Measurements from ENCODE around the gene SLC35F3.
"Not testable (repeated sequence)": the region's sequence is repeated elsewhere in the genome, so short reads cannot be mapped to it uniquely, and the experiment has no call there.

Gene SLC35F3

DNA sequence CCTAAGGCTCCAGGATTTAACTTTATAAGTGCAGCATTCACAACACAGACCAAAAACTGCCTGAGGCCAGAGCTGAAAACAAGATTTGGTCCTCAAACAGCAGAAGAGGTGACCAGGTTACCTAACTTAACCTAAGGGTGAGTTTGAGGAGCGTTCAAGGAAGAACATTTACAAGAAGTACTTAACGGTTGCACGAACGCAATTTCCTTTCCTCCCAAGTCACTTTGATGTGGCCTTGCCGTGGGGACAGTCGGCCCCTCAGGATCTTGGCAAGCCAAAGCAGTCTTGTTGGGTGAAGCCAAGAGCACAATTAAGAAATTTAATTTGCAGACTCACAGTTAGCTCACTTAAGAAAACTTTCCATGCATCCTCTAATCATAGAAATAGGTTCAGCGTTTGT is 266.1 kb downstream of the SLC35F3 start:
- no peaks in the 10 kb centered on the region for H3K9me3 ChIP-seq

DNA sequence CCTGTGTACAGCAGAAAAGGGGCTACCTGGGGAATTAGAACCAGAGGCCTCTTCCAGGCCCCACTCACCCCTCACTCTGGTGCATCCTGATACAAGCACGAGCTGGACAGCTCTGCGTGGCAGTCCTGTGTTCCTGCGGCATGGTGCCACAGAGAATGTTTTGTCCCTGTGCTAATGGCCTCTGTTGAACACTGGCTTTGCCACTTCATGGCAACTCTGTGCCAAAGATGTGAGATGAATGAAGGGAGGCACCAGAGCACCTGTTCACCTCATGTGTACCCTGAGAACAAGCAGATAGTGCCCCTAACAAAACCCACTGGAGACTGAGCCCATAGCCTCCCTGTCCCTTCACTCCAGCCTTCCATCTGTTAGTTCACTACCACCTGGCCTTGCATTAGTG is 269.5 kb downstream of the SLC35F3 start:
- TF ChIP-seq, protein P1, sequence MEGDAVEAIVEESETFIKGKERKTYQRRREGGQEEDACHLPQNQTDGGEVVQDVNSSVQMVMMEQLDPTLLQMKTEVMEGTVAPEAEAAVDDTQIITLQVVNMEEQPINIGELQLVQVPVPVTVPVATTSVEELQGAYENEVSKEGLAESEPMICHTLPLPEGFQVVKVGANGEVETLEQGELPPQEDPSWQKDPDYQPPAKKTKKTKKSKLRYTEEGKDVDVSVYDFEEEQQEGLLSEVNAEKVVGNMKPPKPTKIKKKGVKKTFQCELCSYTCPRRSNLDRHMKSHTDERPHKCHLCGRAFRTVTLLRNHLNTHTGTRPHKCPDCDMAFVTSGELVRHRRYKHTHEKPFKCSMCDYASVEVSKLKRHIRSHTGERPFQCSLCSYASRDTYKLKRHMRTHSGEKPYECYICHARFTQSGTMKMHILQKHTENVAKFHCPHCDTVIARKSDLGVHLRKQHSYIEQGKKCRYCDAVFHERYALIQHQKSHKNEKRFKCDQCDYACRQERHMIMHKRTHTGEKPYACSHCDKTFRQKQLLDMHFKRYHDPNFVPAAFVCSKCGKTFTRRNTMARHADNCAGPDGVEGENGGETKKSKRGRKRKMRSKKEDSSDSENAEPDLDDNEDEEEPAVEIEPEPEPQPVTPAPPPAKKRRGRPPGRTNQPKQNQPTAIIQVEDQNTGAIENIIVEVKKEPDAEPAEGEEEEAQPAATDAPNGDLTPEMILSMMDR (IDR thresholded peaks at IDR 0.05), result no peak
- Histone ChIP-seq H3K27ac (no peak overlapping the region), H3K4me1 (ENCODE audit: control insufficient read depth in 1 of 2, insufficient read depth in 1 of 2, low read depth in 1 of 2, low read length in 1 of 2) (peaks cover 16 to 33% of the 10 kb centered on the region in 2 experiments), H3K36me3 (no peaks in the 10 kb centered on the region), H3K9me3 (no peaks in the 10 kb centered on the region), H3K27me3 (no peaks in the 10 kb centered on the region), H3K4me3 (ENCODE audit: low read depth in 1 of 2, low read length in 1 of 2) (no peak overlapping the region)

More for the DNA sequence above, 266.1 kb downstream of the SLC35F3 start:
- Histone ChIP-seq H3K4me3 (ENCODE audit: low read depth in 1 of 2, low read length in 1 of 2) (no peak overlapping the region), H3K36me3 (no peaks in the 10 kb centered on the region), H3K27me3 (no peaks in the 10 kb centered on the region), H3K4me1 (ENCODE audit: control insufficient read depth in 1 of 2, insufficient read depth in 1 of 2, low read depth in 1 of 2, low read length in 1 of 2) (peaks cover 16 to 33% of the 10 kb centered on the region in 2 experiments), H3K27ac (no peak overlapping the region)
- TF ChIP-seq, protein P1 (IDR thresholded peaks at IDR 0.05), result no peak

DNA sequence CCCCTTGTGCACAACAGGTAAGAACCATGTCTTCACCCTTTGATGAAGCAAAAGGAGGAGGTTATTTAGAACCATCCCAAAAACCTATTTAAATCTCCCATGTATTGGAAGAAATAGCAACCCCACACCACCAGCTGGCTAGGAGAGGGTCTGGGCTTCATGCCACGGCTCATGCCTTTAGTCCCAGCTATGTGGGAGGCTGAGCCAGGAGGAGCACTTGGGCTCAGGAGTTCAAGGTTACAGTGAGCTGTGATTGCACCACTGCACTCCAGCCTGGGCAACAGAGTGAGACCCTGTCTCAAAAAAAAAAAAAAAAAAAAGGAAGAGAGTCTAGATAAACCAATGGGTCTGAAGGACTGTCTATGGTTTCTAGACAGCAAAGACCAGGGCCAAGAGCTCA is 270.9 kb downstream of the SLC35F3 start:
- Histone ChIP-seq H3K27me3 (no peaks in the 10 kb centered on the region), H3K4me1 (ENCODE audit: control insufficient read depth in 1 of 2, insufficient read depth in 1 of 2, low read depth in 1 of 2, low read length in 1 of 2) (peaks cover 12 to 23% of the 10 kb centered on the region in 2 experiments), H3K27ac (no peak overlapping the region), H3K9me3 (no peaks in the 10 kb centered on the region), H3K36me3 (no peaks in the 10 kb centered on the region), H3K4me3 (ENCODE audit: low read depth in 1 of 2, low read length in 1 of 2) (no peak overlapping the region)
- TF ChIP-seq, protein P1 (IDR thresholded peaks at IDR 0.05), result no peak

DNA sequence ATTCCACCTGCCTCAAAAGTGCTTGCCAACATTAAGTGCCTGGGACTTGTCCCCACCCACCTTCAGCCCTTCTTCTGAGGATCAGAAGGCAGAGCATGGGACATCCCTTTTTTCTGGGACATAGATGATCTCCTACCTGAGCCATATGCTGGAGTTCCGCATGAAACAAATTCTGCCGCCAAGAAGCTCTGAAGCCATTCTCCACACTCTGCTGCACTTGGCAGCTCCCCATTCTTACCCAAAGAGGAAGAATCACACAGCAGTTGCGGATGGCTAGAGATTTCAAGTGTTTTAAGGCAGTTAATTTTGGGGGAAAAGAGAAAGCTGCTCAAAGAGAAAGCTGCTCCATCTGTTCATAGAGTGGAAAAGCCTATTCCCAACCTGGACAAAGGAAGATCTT is 271.5 kb downstream of the SLC35F3 start:
- Histone ChIP-seq H3K9me3 (no peaks in the 10 kb centered on the region), H3K4me1 (ENCODE audit: control insufficient read depth in 1 of 2, insufficient read depth in 1 of 2, low read depth in 1 of 2, low read length in 1 of 2) (peaks cover 5 to 17% of the 10 kb centered on the region in 2 experiments), H3K27ac (no peak overlapping the region), H3K27me3 (no peaks in the 10 kb centered on the region), H3K4me3 (ENCODE audit: low read depth in 1 of 2, low read length in 1 of 2) (no peak overlapping the region), H3K36me3 (no peaks in the 10 kb centered on the region)
- TF ChIP-seq, protein P1 (IDR thresholded peaks at IDR 0.05), result no peak

DNA sequence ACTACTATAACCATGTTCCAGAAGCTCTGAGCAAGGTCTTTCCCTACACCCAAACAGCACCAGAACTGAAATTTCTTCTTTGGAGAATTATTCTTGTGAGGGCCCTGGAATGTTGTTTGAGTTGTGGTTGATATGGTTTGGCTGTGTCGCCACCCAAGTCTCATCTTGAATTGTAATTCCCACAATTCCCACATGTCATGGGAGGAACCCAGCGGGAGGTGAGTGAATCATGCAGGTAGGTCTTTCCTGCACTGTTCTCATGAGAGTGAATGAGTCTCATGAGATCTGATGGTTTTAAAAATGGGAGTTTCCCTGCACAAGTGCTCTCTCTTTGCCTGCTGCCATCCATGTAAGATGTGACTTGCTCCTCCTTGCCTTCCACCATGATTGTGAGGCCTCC is 272.4 kb downstream of the SLC35F3 start:
- not testable (repeated sequence) for H3K9me3 ChIP-seq; H3K36me3 ChIP-seq; H3K4me3 ChIP-seq (ENCODE audit: low read depth in 1 of 2, low read length in 1 of 2); H3K27me3 ChIP-seq; H3K27ac ChIP-seq; H3K4me1 ChIP-seq (ENCODE audit: control insufficient read depth in 1 of 2, insufficient read depth in 1 of 2, low read depth in 1 of 2, low read length in 1 of 2)

DNA sequence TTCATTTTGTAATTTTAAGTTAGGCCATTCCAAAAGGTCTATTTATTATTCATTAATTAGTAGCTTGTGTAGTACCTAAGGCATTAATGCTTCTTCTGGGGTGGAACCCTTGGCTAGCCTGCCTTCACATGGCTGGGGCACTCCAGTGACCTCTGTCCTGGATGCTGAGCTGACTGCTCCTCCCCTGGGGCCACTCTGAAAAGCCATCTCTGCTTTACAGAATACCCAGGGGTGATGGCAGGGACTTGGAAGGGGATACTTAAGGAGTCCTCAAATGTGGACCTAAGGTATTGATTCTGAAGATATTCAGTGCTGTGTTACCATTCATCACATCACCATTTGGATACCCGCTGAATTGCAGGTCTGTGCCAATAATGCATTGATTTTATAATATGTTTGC is 281.0 kb downstream of the SLC35F3 start:
- Histone ChIP-seq H3K9me3 (no peaks in the 10 kb centered on the region), H3K27ac (no peak overlapping the region), H3K27me3 (no peaks in the 10 kb centered on the region)

More for the DNA sequence above, 281.0 kb downstream of the SLC35F3 start:
- Histone ChIP-seq H3K36me3 (no peaks in the 10 kb centered on the region), H3K4me1 (ENCODE audit: control insufficient read depth in 1 of 2, insufficient read depth in 1 of 2, low read depth in 1 of 2, low read length in 1 of 2) (no peaks in the 10 kb centered on the region), H3K4me3 (ENCODE audit: low read depth in 1 of 2, low read length in 1 of 2) (no peak overlapping the region)
- TF ChIP-seq, protein P1 (IDR thresholded peaks at IDR 0.05), result no peak
